GM23338 (cell line): ENCODE data around the gene NAA15. TPM values are rescaled to one million over a fixed set of nuclear protein-coding genes. Genes with fewer than 3 reads are reported as not detected.

Experiments used
- ATAC-seq: fragments of 200-7000 bp; cut with Tn5 transposase; 3 replicates; pipeline ENCODE4 v1.9.1; 2020
- DNase-seq: peaks from one replicate; pipeline ENCODE4 v3.0.0-alpha.2; 2015; ENCODE audit warnings: low spot score
- H2AFZ ChIP-seq: fragments of 200-600 bp; sonication (generic); 2 replicates; pipeline ENCODE4 v1.8.0; 2016; ENCODE audit warnings: antibody characterized with exemption, mild to moderate bottlenecking, moderate library complexity
- H3F3A ChIP-seq: fragments of 200-600 bp; sonication (generic); replicated peaks from 2 replicates; pipeline ENCODE4 v1.8.0; 2017; ENCODE audit warnings: antibody characterized with exemption, mixed run types, low read depth
- H3K27ac ChIP-seq: fragments of 200-600 bp; sonication (generic); 2 replicates; pipeline ENCODE4 v1.6.1; 2016; ENCODE audit warnings: low read depth
- H3K27me3 ChIP-seq: fragments of 200-600 bp; sonication (generic); 2 replicates; pipeline ENCODE4 v1.8.0; 2016; ENCODE audit warnings: mild to moderate bottlenecking, mixed run types, moderate library complexity; ENCODE audit not compliant: insufficient read depth
- H3K36me3 ChIP-seq: fragments of 200-600 bp; sonication (generic); 2 replicates; pipeline ENCODE4 v1.8.0; 2016; ENCODE audit warnings: mild to moderate bottlenecking; ENCODE audit not compliant: insufficient read depth
- H3K4me1 ChIP-seq: fragments of 200-600 bp; sonication (generic); 2 replicates; pipeline ENCODE4 v1.8.0; 2016; ENCODE audit warnings: mild to moderate bottlenecking, moderate library complexity; ENCODE audit not compliant: insufficient read depth
- H3K4me2 ChIP-seq: fragments of 200-600 bp; sonication (generic); 2 replicates; pipeline ENCODE4 v1.7.1; 2017; ENCODE audit warnings: mixed run types
- H3K4me3 ChIP-seq: fragments of 200-600 bp; sonication (generic); 2 replicates; pipeline ENCODE4 v1.6.1; 2016; ENCODE audit warnings: mixed run types
- H3K79me2 ChIP-seq: fragments of 200-600 bp; sonication (generic); replicated peaks from 2 replicates; pipeline ENCODE4 v1.8.0; 2017; ENCODE audit warnings: mild to moderate bottlenecking; ENCODE audit not compliant: insufficient read depth
- H3K9me2 ChIP-seq: fragments of 200-600 bp; sonication (generic); 2 replicates; pipeline ENCODE4 v1.8.0; 2017; ENCODE audit not compliant: insufficient read depth
- H4K20me1 ChIP-seq: fragments of 200-600 bp; sonication (generic); replicated peaks from 2 replicates; pipeline ENCODE4 v1.8.0; 2017; ENCODE audit warnings: mild to moderate bottlenecking; ENCODE audit not compliant: insufficient read depth
- H3K27ac Mint-ChIP-seq: 2 replicates; pipeline ENCODE4 v1.8.0; 2020; ENCODE audit warnings: inconsistent platforms, mild to moderate bottlenecking, moderate library complexity, mixed read lengths
- H3K27me3 Mint-ChIP-seq: 3 replicates; pipeline ENCODE4 v1.8.0; 2022; ENCODE audit warnings: low read depth, mild to moderate bottlenecking, moderate library complexity, mixed read lengths, inconsistent platforms; ENCODE audit not compliant: insufficient read depth, poor library complexity
- H3K36me3 Mint-ChIP-seq: 3 replicates; pipeline ENCODE4 v1.8.0; 2021; ENCODE audit warnings: low read depth, mild to moderate bottlenecking, inconsistent platforms, moderate library complexity, mixed read lengths
- H3K4me1 Mint-ChIP-seq: 3 replicates; pipeline ENCODE4 v1.8.0; 2020; ENCODE audit warnings: mild to moderate bottlenecking, inconsistent platforms, mixed read lengths
- H3K4me3 Mint-ChIP-seq: 3 replicates; pipeline ENCODE4 v1.8.0; 2021; ENCODE audit warnings: moderate library complexity, mild to moderate bottlenecking, inconsistent platforms, mixed read lengths
- H3K9me3 Mint-ChIP-seq: 3 replicates; pipeline ENCODE4 v1.8.0; 2020; ENCODE audit warnings: moderate library complexity, mild to moderate bottlenecking, inconsistent platforms, mixed read lengths
- CREB1 ChIP-seq: fragments of 250-450 bp; sonication (Bioruptor Pico); IDR thresholded peaks from 2 replicates; pipeline ENCODE4 v1.5.0; 2020; ENCODE audit warnings: low read depth, mild to moderate bottlenecking, moderate library complexity
- CTCF ChIP-seq, 2 experiments: fragments of 200-600 bp in 1 of 2; sonication (generic) in 1 of 2; conservative IDR thresholded peaks; 2 replicates each; pipeline versions ENCODE4 v1.5.1 to v1.6.1; 2016 to 2017; ENCODE audit warnings: antibody characterized with exemption in 2 of 2, low read depth in 2 of 2, mild to moderate bottlenecking in 2 of 2, moderate library complexity in 1 of 2
- ETS1 ChIP-seq: IDR thresholded peaks from 2 replicates; pipeline ENCODE4 v1.6.1; 2016; ENCODE audit warnings: antibody characterized with exemption
- EZH2 ChIP-seq: fragments of 200-600 bp; sonication (generic); IDR thresholded peaks from one replicate; pipeline ENCODE4 v1.8.0; 2017; ENCODE audit warnings: antibody characterized with exemption, mild to moderate bottlenecking, low read depth; ENCODE audit not compliant: unreplicated experiment
- EZH2phosphoT487 ChIP-seq: fragments of 200-600 bp; sonication (generic); IDR thresholded peaks from one replicate; pipeline ENCODE4 v1.8.1; 2018; ENCODE audit warnings: antibody characterized with exemption; ENCODE audit not compliant: unreplicated experiment
- JUNB ChIP-seq: IDR thresholded peaks from one replicate; pipeline ENCODE4 v1.6.1; 2016; ENCODE audit warnings: antibody characterized with exemption; ENCODE audit not compliant: unreplicated experiment
- NANOG ChIP-seq: IDR thresholded peaks from 2 replicates; pipeline ENCODE4 v1.6.1; 2016; ENCODE audit warnings: antibody characterized with exemption, borderline replicate concordance
- POLR2AphosphoS5 ChIP-seq: IDR thresholded peaks from 2 replicates; pipeline ENCODE4 v1.6.1; 2016; ENCODE audit warnings: antibody characterized with exemption, low read depth
- REST ChIP-seq: IDR thresholded peaks from one replicate; pipeline ENCODE4 v1.6.1; 2018; ENCODE audit warnings: antibody characterized with exemption; ENCODE audit not compliant: unreplicated experiment
- STAT1 ChIP-seq: IDR thresholded peaks from one replicate; pipeline ENCODE4 v1.6.1; 2016; ENCODE audit warnings: antibody characterized with exemption; ENCODE audit not compliant: unreplicated experiment
- ZNF114 ChIP-seq: fragments of 250-450 bp; sonication (Bioruptor Pico); IDR thresholded peaks from 2 replicates; pipeline ENCODE4 v1.5.0; 2020; ENCODE audit warnings: mild to moderate bottlenecking, moderate library complexity
- ZNF331 ChIP-seq: fragments of 250-450 bp; sonication (Bioruptor Pico); IDR thresholded peaks from 2 replicates; pipeline ENCODE4 v1.5.0; 2020; ENCODE audit warnings: low read depth, mild to moderate bottlenecking, moderate library complexity
- ZNF462 ChIP-seq: fragments of 250-450 bp; sonication (Bioruptor Pico); IDR thresholded peaks from 2 replicates; pipeline ENCODE4 v1.5.0; 2020; ENCODE audit warnings: mild to moderate bottlenecking, moderate library complexity
- polyA plus RNA-seq: library from polyadenylated mRNA; unstranded; fragments of >200 nt; fragmentation: Nextera tagmentation; extraction: Ambion mirVana; gene quantifications from 2 replicates; pipeline ENCODE4 v1.2.1, GENCODE V29; 2016
- total RNA-seq: library from RNA; depleted of rRNA; stranded (reverse); fragments of >200 nt; shearing (Covaris generic); gene quantifications from 2 replicates; pipeline ENCODE4 v1.2.3, GENCODE V29; 2014

Gene NAA15
- total and polyA plus RNA-seq, 2 experiments from 2014 or later: 80.1 to 101 TPM

- H3F3A ChIP-seq: no peaks in the 10 kb centered on the region
- no peaks in the 10 kb centered on the region for H3K27me3 ChIP-seq
- no peak overlapping the region for H3K4me3 ChIP-seq
- DNase-seq: no peak
- Mint-ChIP-seq H3K27ac (no peak overlapping the region), H3K27me3 (no peaks in the 10 kb centered on the region), H3K4me3 (no peak overlapping the region), H3K36me3 (peaks cover 32% of the 10 kb centered on the region; the same call in 2 of the 3 replicates), H3K9me3 (peaks cover 14% of the 10 kb centered on the region), H3K4me1 (peaks cover 8% of the 10 kb centered on the region)
- H4K20me1 ChIP-seq: peaks cover 4% of the 10 kb centered on the region; the same call in 1 of the 2 replicates
- H3K4me2 ChIP-seq: no peak overlapping the region
- H3K27ac ChIP-seq: no peak overlapping the region
- 0 out of 2 replicates have a peak, but pooled peaks cover 2% of the 10 kb centered on the region for H3K4me1 ChIP-seq
- H3K36me3 ChIP-seq: no peaks in the 10 kb centered on the region
- peaks cover 97% of the 10 kb centered on the region for H3K79me2 ChIP-seq
- no peak overlapping the region for H2AFZ ChIP-seq
- no peaks in the 10 kb centered on the region for H3K9me2 ChIP-seq
- no peak for ATAC-seq
- TF ChIP-seq ZNF331 (CRISPR knock-in tag): no peak
- no peak for TF ChIP-seq EZH2
- TF ChIP-seq REST: no peak
- no peak for TF ChIP-seq ZNF114 (CRISPR knock-in tag)
- no peak for TF ChIP-seq POLR2AphosphoS5
- TF ChIP-seq CTCF (conservative IDR thresholded peaks at IDR 0.05; ENCODE audit: low read depth in 2 of 2): no peak
- TF ChIP-seq STAT1: no peak
- no peak for TF ChIP-seq NANOG
- no peak for TF ChIP-seq ETS1
- no peak for TF ChIP-seq ZNF462
- no peak for TF ChIP-seq JUNB
- no peak for TF ChIP-seq EZH2phosphoT487
- TF ChIP-seq CREB1: no peak
These were observed 164.6 kb downstream of the NAA15 start for GRCh38 chr4:139465922-139466321.
